Uterus (tissue), 2 donors: Measurements from ENCODE around the gene KIAA1328.

Experiments
- POLR2A ChIP-seq, 2 donors: fragments of 450-650 bp; IDR thresholded peaks; one replicate each; pipeline ENCODE4 v1.6.1; 2016; ENCODE audit warnings: antibody characterized with exemption in 2 of 2, mild to moderate bottlenecking in 1 of 2, moderate library complexity in 1 of 2
- TF ChIP-seq, protein P1 (sequence below), 4 experiments: fragments of 200-600 bp in 2 of 4; fragments of 450-650 bp in 2 of 4; sonication (generic) in 2 of 4; IDR thresholded peaks; one replicate each; pipeline ENCODE4 v1.5.1; 2016 to 2019; ENCODE audit warnings: antibody characterized with exemption in 4 of 4, mild to moderate bottlenecking in 2 of 4, moderate library complexity in 1 of 4

DNA sequence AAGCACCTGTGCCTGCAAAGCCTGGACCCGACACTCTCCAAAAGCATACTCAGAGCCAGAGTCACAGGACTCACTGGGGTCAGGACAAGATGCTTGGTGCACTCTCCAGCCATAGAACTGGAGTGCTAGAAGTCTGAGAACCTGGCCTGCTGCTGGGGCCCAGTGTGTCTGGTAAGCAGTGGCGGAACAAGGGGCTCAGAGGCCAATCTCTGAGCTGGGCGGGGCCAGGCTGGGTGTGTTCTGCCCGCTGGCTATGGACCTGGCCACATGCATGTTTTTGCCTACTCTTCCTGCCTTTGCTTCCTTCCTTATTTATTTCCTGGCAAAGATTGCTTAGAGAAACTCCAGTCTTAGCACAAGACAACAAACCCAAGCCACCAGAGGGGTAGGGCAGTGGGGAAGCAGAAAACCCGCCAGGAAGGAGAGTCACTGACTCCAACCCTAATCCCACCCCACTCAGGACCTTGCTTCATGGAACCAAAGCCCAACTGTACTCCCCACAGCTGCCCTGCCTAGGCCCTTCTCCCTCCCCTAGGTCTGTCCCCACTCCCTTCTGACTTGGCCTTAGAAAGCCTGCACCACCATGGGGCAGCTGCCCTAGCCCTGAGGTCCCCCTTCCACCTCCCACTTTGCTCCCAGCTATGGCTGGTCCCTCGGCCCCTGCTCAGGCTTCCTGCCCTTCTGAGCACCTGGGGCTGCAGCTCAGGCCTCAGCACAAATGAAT lies 421.1 kb downstream of the KIAA1328 start:
- TF ChIP-seq, protein P1, sequence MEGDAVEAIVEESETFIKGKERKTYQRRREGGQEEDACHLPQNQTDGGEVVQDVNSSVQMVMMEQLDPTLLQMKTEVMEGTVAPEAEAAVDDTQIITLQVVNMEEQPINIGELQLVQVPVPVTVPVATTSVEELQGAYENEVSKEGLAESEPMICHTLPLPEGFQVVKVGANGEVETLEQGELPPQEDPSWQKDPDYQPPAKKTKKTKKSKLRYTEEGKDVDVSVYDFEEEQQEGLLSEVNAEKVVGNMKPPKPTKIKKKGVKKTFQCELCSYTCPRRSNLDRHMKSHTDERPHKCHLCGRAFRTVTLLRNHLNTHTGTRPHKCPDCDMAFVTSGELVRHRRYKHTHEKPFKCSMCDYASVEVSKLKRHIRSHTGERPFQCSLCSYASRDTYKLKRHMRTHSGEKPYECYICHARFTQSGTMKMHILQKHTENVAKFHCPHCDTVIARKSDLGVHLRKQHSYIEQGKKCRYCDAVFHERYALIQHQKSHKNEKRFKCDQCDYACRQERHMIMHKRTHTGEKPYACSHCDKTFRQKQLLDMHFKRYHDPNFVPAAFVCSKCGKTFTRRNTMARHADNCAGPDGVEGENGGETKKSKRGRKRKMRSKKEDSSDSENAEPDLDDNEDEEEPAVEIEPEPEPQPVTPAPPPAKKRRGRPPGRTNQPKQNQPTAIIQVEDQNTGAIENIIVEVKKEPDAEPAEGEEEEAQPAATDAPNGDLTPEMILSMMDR (IDR thresholded peaks at IDR 0.05) = no peak
- TF ChIP-seq POLR2A (IDR thresholded peaks at IDR 0.05) = no peak
